ENCODE results near the gene DUSP11.
"Not testable (repeated sequence)": the region's sequence is repeated elsewhere in the genome, so short reads cannot be mapped to it uniquely, and the experiment has no call there.

The DUSP11 gene

DNA sequence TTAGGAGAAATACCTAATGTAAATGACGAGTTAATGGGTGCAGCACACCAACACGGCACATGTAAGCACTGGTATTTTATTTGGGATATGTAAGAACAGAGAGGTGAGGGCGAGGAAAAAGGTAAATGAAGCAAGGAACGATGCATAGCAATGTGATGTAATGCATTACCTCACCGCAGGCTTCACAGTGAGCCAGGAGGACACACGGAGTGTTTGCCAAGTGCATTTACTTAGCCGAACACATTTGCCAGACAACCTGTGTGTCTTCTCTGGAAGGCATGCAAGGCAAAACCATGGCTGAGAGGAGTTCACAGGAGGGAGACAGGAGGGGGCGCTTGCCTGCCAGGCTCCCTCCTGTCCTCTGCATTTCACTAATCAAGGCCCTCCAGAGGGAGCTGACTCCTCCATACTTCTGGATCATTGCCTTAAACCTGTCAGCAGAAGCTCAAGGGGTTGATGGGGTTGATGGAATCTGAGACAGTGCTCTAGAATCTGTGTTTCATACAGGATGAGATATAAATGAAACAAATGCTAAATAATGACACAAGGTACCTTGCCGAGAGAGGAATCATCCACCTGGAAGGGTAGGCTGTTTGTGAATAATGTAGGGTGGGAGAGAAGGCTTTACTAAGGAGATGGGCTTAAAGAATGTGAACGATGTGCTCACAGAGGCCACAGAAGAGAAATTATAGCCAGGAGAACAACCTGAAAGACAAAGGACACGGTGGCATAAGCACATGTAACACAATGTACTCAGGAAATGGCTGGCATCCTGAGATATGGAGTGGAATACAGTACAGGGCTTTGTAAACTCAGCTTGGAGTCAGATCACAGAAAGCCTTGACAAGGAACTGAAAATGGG, 33.7 kb downstream of the DUSP11 start:
- Histone ChIP-seq H3K27ac (ENCODE audit: low read depth, low read length) (no peak overlapping the region), H3K36me3 (ENCODE audit: insufficient read depth, low read length) (peaks cover 24% of the 10 kb centered on the region)

DNA sequence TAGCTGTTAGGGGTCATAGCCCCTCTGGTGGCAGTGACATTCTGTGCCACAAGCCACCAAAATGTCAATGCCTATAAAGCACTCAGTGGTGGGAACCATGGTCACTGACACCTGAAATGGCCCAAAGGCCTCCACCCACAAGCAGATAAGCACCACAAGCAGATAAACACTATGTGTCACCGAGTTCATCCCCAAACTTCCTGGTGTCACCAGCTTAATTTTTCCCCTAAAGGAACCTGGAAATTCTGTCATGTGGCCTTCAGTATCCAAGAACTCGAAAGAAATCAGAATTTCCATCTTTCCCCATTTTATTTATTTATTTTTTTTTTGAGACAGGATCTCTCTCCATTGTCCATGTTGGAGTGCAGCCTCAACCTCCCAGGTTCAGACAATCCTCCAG, 39.1 kb downstream of the DUSP11 start:
- Histone ChIP-seq H2AFZ (ENCODE audit: low read length, unreplicated experiment) (no peak overlapping the region), H3K27me3 (ENCODE audit: insufficient read depth, low read length) (no peaks in the 10 kb centered on the region), H3K4me3 (ENCODE audit: low read depth, low read length) (no peak overlapping the region)

More for the DNA sequence above, 33.7 kb downstream of the DUSP11 start:
- Histone ChIP-seq H3K27me3 (ENCODE audit: insufficient read depth, low read length) (no peaks in the 10 kb centered on the region), H3K4me3 (ENCODE audit: low read depth, low read length) (no peak overlapping the region), H2AFZ (ENCODE audit: low read length, unreplicated experiment) (no peak overlapping the region), H3K4me1 (ENCODE audit: control insufficient read depth, insufficient read depth, low read length, unreplicated experiment) (no peaks in the 10 kb centered on the region), H3K79me2 (ENCODE audit: control insufficient read depth, insufficient read depth, low read length, unreplicated experiment) (no peaks in the 10 kb centered on the region)

DNA sequence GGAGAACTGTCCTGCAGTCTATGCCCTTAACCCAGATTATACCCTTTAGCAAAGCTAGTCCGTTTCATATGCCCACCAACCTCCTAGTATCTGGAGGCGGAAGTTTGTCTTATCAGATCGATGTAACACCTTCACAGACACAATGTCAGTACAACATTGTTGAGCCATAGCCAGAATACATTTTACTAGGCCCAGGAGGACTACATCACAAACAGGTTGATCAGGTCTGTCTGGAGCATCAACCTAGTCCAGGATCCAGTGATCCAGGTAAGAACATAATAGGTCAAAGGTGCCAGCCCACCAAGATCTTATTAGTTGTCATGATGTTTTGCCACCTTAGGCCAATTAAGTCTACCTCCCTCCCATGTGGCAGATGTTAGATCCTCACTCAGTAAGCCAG, 40.8 kb downstream of the DUSP11 start:
- peaks cover 17% of the 10 kb centered on the region for H3K79me2 ChIP-seq (ENCODE audit: control insufficient read depth, insufficient read depth, low read length, unreplicated experiment)
- no peaks in the 10 kb centered on the region for H3K27me3 ChIP-seq (ENCODE audit: insufficient read depth, low read length)
- H3K4me1 ChIP-seq (ENCODE audit: control insufficient read depth, insufficient read depth, low read length, unreplicated experiment) = peaks cover 5% of the 10 kb centered on the region
- H3K36me3 ChIP-seq (ENCODE audit: insufficient read depth, low read length) = peaks cover 2% of the 10 kb centered on the region; the same call in 1 of the 2 replicates
- H2AFZ ChIP-seq (ENCODE audit: low read length, unreplicated experiment) = no peak overlapping the region
- H3K4me3 ChIP-seq (ENCODE audit: low read depth, low read length) = no peak overlapping the region
- no peak overlapping the region for H3K27ac ChIP-seq (ENCODE audit: low read depth, low read length)

More for the DNA sequence above, 39.1 kb downstream of the DUSP11 start:
- H3K79me2 ChIP-seq (ENCODE audit: control insufficient read depth, insufficient read depth, low read length, unreplicated experiment) = peaks cover 10% of the 10 kb centered on the region
- no peak overlapping the region for H3K27ac ChIP-seq (ENCODE audit: low read depth, low read length)
- peaks cover 8% of the 10 kb centered on the region; the same call in 1 of the 2 replicates for H3K36me3 ChIP-seq (ENCODE audit: insufficient read depth, low read length)
- H3K4me1 ChIP-seq (ENCODE audit: control insufficient read depth, insufficient read depth, low read length, unreplicated experiment) = peaks cover 4% of the 10 kb centered on the region

DNA sequence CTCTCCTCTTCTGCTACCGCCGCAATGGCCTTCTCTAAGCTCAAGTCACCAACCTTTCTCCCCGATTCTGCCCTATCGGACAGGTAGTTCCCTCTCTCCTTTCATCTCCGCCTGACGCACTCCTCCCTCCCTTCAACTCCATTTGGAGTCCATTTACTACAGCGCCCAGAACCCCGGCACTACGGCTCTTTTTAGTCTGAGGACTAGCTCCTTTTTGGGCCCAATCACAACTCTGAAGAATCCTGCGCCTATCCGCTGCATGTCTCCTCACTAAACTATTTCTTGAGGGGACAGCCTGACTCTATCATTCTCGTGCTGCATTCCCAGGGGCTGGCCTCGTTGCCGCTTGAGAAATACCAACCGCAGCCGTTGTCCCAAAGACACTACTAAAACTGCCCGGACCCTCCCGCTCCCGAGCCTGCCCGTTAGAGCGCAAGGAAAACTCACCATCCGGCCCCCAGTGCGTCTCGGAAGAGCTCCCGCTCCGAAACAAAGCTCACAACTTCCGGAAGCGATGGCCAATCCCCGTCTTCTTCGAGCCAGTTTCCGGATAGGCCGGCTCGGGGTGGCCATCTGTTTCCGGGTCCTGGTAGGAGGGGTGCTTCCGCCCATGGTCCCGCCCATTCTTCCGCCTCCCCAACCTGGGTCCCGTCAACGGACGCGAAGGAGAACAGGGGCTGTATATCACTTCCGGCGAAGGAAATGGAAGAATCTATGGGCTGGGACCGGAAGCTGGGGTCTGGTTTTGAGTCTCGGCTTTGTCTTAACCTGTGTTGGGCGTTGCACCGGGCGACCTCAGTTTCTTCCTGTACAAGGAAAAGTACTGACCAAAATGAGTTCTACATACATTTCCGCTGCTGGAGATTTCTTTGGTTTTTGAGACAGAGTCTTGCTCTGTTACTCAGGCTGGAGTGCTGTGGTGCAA, 42.8 kb downstream of the DUSP11 start, which contains the start of gene TPRKB:
Gene TPRKB (minus strand): TSS at position 491 of the 925 bp plus-strand sequence. CDS start 2,776 bp downstream, outside the sequence.
- peaks cover 5% of the 10 kb centered on the region for H3K4me1 ChIP-seq (ENCODE audit: control insufficient read depth, insufficient read depth, low read length, unreplicated experiment)
- H3K79me2 ChIP-seq (ENCODE audit: control insufficient read depth, insufficient read depth, low read length, unreplicated experiment) = peaks cover 17% of the 10 kb centered on the region
- H3K36me3 ChIP-seq (ENCODE audit: insufficient read depth, low read length) = peaks cover under 1% of the 10 kb centered on the region
- H3K4me3 ChIP-seq (ENCODE audit: low read depth, low read length) = peak within 1 kb of the TSS; percentile 80
- peak within 1 kb of the TSS; percentile 7; the same call in 1 of the 2 replicates for H3K27ac ChIP-seq (ENCODE audit: low read depth, low read length)
- H3K27me3 ChIP-seq (ENCODE audit: insufficient read depth, low read length) = no peaks in the 10 kb centered on the region
- H2AFZ ChIP-seq (ENCODE audit: low read length, unreplicated experiment) = peak within 1 kb of the TSS; percentile 47

DNA sequence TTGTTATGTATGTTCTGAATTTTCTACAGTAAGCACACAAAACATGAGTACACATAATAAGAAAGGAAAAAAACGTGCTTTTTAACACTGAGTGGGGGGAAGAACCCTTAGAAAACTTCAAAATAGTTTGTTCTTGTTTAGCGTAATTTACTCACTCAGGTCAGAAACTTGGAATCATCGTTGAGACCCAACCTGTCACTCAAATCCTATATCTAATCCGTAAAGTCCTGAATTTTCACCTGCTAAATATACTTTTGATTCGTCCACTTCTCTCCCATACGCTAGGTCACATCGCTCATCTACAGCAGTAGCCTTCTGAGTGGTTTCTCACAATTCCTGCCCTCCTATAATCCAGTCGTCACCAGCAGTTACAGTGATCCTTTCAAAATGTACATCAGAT, 43.5 kb downstream of the DUSP11 start:
- Histone ChIP-seq H3K27ac (ENCODE audit: low read depth, low read length) (no peak overlapping the region; the same call in 1 of the 2 replicates), H3K27me3 (ENCODE audit: insufficient read depth, low read length) (no peaks in the 10 kb centered on the region)

DNA sequence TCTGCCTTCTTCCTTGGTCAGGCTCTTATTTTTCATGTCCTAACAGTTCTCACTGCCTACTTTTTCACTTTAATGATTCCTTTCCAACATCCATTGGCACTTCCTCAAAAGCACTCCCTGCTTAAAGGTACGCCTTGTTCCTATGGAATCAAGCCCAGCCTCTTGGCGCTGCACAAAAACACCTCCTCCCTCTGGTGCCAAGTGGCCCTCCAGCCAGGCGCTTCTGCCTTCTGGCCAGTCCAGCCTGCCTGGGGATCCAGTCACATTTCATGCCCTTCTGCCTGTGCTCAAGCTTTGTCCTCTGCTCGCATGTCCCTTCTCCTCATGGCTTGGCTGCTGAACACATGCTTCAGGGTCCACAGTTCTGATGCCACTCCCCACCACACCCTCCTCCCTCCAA, 49.1 kb downstream of the DUSP11 start:
- no peak overlapping the region for H2AFZ ChIP-seq (ENCODE audit: low read length, unreplicated experiment)
- peaks cover 26% of the 10 kb centered on the region for H3K36me3 ChIP-seq (ENCODE audit: insufficient read depth, low read length)
- no peaks in the 10 kb centered on the region for H3K27me3 ChIP-seq (ENCODE audit: insufficient read depth, low read length)
- H3K27ac ChIP-seq (ENCODE audit: low read depth, low read length) = no peak overlapping the region
- H3K79me2 ChIP-seq (ENCODE audit: control insufficient read depth, insufficient read depth, low read length, unreplicated experiment) = peaks cover 7% of the 10 kb centered on the region
- H3K4me1 ChIP-seq (ENCODE audit: control insufficient read depth, insufficient read depth, low read length, unreplicated experiment) = peaks cover 2% of the 10 kb centered on the region
- H3K4me3 ChIP-seq (ENCODE audit: low read depth, low read length) = no peak overlapping the region

More for the DNA sequence above, 43.5 kb downstream of the DUSP11 start:
- Histone ChIP-seq H3K79me2 (ENCODE audit: control insufficient read depth, insufficient read depth, low read length, unreplicated experiment) (peaks cover 17% of the 10 kb centered on the region), H3K4me3 (ENCODE audit: low read depth, low read length) (peak overlapping the region; percentile 80), H2AFZ (ENCODE audit: low read length, unreplicated experiment) (peak overlapping the region; percentile 19), H3K36me3 (ENCODE audit: insufficient read depth, low read length) (peaks cover 8% of the 10 kb centered on the region), H3K4me1 (ENCODE audit: control insufficient read depth, insufficient read depth, low read length, unreplicated experiment) (peaks cover 5% of the 10 kb centered on the region)

DNA sequence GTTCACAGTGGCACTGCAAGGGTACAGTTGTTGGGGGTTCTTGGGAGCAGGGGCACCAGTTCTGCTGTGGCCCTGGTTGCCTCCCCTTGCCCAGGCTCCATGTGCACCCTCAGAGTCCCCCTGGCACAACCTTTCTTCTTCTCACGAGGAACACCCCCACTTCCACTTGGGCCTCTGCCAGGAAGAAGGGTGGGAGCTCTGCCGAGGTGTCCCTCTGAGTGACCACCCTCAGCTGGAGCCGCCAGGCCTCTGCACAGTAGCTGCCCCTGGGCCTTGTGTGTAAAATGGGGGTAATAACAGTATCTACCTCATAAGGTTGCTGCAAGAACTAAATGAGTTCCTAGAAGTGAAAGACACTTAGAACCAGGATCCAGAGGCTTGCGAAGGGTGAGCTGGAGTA, 51.2 kb downstream of the DUSP11 start:
- peaks cover 26% of the 10 kb centered on the region for H3K36me3 ChIP-seq (ENCODE audit: insufficient read depth, low read length)

DNA sequence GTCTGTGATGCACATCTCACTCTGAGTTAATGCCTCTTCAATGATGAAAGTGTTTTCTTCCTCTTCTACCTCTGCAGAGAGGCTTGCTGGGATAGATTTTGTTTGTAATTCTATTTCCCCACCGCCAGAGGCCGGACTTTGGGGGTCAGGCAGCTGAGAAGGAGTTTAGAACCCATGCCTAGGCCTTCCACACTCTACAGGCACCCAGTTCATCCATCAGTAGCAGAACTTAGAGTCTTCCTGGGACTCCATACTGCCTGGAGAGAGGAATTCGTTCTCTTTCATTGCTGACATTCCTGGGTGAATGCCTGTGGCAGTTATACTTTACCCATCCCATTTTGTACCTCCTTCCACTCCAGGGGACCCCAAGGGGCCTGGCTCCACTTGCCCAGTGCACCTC, 51.9 kb downstream of the DUSP11 start:
- H3K36me3 ChIP-seq (ENCODE audit: insufficient read depth, low read length) = peaks cover 26% of the 10 kb centered on the region
- H3K4me3 ChIP-seq (ENCODE audit: low read depth, low read length) = no peak overlapping the region
- H3K27ac ChIP-seq (ENCODE audit: low read depth, low read length) = no peak overlapping the region
- H3K4me1 ChIP-seq (ENCODE audit: control insufficient read depth, insufficient read depth, low read length, unreplicated experiment) = no peaks in the 10 kb centered on the region
- no peaks in the 10 kb centered on the region for H3K27me3 ChIP-seq (ENCODE audit: insufficient read depth, low read length)
- H2AFZ ChIP-seq (ENCODE audit: low read length, unreplicated experiment) = no peak overlapping the region
- H3K79me2 ChIP-seq (ENCODE audit: control insufficient read depth, insufficient read depth, low read length, unreplicated experiment) = no peaks in the 10 kb centered on the region

More for the DNA sequence above, 51.2 kb downstream of the DUSP11 start:
- no peak overlapping the region for H3K27ac ChIP-seq (ENCODE audit: low read depth, low read length)
- no peaks in the 10 kb centered on the region for H3K4me1 ChIP-seq (ENCODE audit: control insufficient read depth, insufficient read depth, low read length, unreplicated experiment)
- H2AFZ ChIP-seq (ENCODE audit: low read length, unreplicated experiment) = no peak overlapping the region
- H3K79me2 ChIP-seq (ENCODE audit: control insufficient read depth, insufficient read depth, low read length, unreplicated experiment) = no peaks in the 10 kb centered on the region
- no peaks in the 10 kb centered on the region for H3K27me3 ChIP-seq (ENCODE audit: insufficient read depth, low read length)
- no peak overlapping the region for H3K4me3 ChIP-seq (ENCODE audit: low read depth, low read length)

DNA sequence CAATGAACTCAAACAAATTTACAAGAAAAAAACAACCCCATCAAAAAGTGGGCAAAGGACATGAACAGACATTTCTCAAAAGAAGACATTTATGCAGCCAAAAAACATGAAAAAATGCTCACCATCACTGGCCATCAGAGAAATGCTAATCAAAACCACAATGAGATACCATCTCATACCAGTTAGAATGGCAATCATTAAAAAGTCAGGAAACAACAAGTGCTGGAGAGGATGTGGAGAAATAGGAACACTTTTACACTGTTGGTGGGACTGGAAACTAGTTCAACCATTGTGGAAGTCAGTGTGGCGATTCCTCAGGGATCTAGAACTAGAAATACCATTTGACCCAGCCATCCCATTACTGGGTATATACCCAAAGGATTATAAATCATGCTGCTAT, 53.2 kb downstream of the DUSP11 start:
- not testable (repeated sequence) for H2AFZ ChIP-seq (ENCODE audit: low read length, unreplicated experiment); H3K79me2 ChIP-seq (ENCODE audit: control insufficient read depth, insufficient read depth, low read length, unreplicated experiment); H3K4me3 ChIP-seq (ENCODE audit: low read depth, low read length); H3K4me1 ChIP-seq (ENCODE audit: control insufficient read depth, insufficient read depth, low read length, unreplicated experiment); H3K27ac ChIP-seq (ENCODE audit: low read depth, low read length); H3K27me3 ChIP-seq (ENCODE audit: insufficient read depth, low read length)
- H3K36me3 ChIP-seq (ENCODE audit: insufficient read depth, low read length) = peaks cover 21% of the 10 kb centered on the region

DNA sequence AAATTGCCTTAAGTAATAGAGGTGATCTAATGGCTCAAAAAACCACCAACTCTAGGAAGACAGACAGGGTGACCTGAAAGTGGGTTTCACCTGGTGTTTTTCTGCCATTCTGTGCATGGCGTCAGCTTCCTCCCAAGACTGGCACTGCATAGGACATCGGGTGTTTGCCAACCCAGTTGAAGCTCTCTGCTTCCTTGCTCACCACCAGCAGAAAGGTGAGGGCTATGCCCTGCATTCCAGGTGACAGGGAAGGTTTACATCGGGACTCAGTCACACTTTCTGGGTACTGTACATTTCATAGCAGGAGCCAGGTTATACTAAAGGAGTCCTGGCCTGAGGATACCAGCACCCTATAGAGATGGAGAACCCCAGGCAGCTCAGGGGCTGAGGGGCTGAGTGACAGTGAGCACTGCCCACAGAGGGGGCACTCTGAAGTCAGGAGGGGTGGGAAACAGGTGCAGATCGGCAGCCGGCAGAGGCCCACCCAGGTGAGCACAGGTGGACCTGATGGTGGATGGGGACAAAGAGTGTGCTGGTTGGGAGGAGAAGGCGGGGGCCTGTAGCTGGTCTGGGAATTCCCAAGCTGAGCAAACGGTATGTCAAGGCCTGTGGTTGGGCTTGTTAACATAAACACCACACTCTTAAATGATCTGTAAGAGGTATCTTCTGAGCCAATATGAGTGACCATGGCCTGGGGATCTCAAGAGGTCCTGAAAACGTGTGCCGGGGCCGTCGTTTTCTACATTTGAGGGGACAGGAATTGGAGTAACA, 60.9 kb downstream of the DUSP11 start:
- H3K4me1 ChIP-seq (ENCODE audit: control insufficient read depth, insufficient read depth, low read length, unreplicated experiment) = peaks cover 7% of the 10 kb centered on the region
- no peak overlapping the region for H3K4me3 ChIP-seq (ENCODE audit: low read depth, low read length)
- peaks cover 12% of the 10 kb centered on the region; the same call in 1 of the 2 replicates for H3K27me3 ChIP-seq (ENCODE audit: insufficient read depth, low read length)
- no peak overlapping the region for H2AFZ ChIP-seq (ENCODE audit: low read length, unreplicated experiment)
- no peaks in the 10 kb centered on the region for H3K36me3 ChIP-seq (ENCODE audit: insufficient read depth, low read length)
- no peaks in the 10 kb centered on the region for H3K79me2 ChIP-seq (ENCODE audit: control insufficient read depth, insufficient read depth, low read length, unreplicated experiment)
- H3K27ac ChIP-seq (ENCODE audit: low read depth, low read length) = no peak overlapping the region
